Loucy (cell line): ENCODE measurements around the gene EARS2.

Experiments
- EZH2phosphoT487 ChIP-seq: fragments of 200-600 bp; IDR thresholded peaks from 2 replicates; pipeline ENCODE4 v1.6.1; 2018; ENCODE audit warnings: antibody characterized with exemption, mild to moderate bottlenecking, moderate library complexity, borderline replicate concordance
- TF ChIP-seq, protein P1 (sequence below): fragments of 200-600 bp; sonication (generic); conservative IDR thresholded peaks from 2 replicates; pipeline ENCODE4 v1.5.1; 2014; ENCODE audit warnings: mild to moderate bottlenecking, antibody characterized with exemption, low read length

DNA sequence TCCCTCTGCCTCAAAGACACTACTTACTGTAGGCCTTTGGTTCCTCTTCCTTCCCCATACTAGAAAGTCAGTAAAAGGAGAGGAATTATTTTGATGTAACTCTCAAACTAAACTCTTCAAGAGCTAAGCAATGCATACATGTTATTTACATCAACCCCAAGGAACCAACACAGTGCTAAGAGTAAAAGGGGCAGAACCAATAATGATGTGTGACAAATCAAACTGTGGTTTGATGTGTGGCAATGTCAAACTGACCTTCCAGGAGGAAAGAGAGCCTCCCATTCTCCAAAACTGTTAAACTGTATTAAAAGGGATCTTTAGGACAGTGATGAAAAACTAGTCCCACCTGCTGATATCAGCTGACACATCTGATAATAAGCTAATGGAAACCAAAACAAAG, 23.2 kb upstream of the EARS2 start:
- TF ChIP-seq, protein P1, sequence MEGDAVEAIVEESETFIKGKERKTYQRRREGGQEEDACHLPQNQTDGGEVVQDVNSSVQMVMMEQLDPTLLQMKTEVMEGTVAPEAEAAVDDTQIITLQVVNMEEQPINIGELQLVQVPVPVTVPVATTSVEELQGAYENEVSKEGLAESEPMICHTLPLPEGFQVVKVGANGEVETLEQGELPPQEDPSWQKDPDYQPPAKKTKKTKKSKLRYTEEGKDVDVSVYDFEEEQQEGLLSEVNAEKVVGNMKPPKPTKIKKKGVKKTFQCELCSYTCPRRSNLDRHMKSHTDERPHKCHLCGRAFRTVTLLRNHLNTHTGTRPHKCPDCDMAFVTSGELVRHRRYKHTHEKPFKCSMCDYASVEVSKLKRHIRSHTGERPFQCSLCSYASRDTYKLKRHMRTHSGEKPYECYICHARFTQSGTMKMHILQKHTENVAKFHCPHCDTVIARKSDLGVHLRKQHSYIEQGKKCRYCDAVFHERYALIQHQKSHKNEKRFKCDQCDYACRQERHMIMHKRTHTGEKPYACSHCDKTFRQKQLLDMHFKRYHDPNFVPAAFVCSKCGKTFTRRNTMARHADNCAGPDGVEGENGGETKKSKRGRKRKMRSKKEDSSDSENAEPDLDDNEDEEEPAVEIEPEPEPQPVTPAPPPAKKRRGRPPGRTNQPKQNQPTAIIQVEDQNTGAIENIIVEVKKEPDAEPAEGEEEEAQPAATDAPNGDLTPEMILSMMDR = no peak
- TF ChIP-seq EZH2phosphoT487 = no peak
